ENCODE data around the gene CAMK4. TPM values are rescaled to one million over a fixed set of nuclear protein-coding genes. Genes with fewer than 3 reads are reported as not detected.

The CAMK4 gene
- total and polyA plus RNA-seq, 10 donors = 0.90 to 22.3 (median 12.6) TPM

DNA sequence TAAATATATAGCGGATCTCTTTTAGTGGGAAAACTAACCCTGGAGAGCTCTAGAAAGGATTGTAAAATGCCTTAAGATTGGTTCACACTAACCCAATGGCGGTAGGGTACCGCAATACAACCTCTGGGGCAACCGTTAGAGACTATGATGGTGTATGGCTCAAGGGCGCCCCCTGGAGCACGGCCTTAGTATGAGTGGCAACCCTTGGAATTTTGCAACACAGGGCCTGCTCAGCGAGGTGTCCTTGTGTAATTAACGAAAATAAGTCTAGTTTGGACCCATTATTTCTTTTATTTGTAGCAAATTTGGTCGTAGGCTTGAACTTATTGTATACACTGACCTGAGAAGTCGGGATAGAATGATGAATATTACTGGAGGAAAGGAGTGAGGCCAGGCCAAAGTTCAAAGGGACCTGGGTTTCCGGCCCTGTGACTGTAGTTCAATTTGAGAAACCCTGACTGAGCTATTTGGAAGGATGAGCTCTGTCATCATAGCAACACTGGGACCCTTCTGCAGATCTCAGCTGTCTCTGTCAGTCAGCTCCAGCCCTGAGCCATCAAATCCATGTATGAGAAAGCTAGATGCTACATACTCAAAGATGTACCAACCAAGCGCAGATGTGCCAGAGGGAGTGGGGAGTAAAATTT, 54.8 kb downstream of the CAMK4 start:
- H3K4me1 ChIP-seq = no peaks in the 10 kb centered on the region
- H3K27me3 ChIP-seq (replicated peaks in 1 of 7) = no peaks in the 10 kb centered on the region
- peak; percentile 86 for DNase-seq
- H3K4me3 ChIP-seq = no peak overlapping the region
- no peak overlapping the region for H3K27ac ChIP-seq
- no peaks in the 10 kb centered on the region for H3K36me3 ChIP-seq
- 34 to 41% (median 37%) methylated on average over 12 of the region's 12 CpGs for WGBS, 5 donors
- TF ChIP-seq, protein P1, sequence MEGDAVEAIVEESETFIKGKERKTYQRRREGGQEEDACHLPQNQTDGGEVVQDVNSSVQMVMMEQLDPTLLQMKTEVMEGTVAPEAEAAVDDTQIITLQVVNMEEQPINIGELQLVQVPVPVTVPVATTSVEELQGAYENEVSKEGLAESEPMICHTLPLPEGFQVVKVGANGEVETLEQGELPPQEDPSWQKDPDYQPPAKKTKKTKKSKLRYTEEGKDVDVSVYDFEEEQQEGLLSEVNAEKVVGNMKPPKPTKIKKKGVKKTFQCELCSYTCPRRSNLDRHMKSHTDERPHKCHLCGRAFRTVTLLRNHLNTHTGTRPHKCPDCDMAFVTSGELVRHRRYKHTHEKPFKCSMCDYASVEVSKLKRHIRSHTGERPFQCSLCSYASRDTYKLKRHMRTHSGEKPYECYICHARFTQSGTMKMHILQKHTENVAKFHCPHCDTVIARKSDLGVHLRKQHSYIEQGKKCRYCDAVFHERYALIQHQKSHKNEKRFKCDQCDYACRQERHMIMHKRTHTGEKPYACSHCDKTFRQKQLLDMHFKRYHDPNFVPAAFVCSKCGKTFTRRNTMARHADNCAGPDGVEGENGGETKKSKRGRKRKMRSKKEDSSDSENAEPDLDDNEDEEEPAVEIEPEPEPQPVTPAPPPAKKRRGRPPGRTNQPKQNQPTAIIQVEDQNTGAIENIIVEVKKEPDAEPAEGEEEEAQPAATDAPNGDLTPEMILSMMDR (IDR thresholded peaks at IDR 0.05 in 8 of 11, conservative IDR thresholded peaks at IDR 0.05 in 3 of 11) = peak; percentile 21 to 77 (median 61)
- TF ChIP-seq POLR2A (IDR thresholded peaks at IDR 0.05) = no peak
- no peaks in the 10 kb centered on the region for H3K9me3 ChIP-seq
- intact Hi-C loops (cut with DNase I; ENCODE audit: low total_unique reads) = no loop called here

DNA sequence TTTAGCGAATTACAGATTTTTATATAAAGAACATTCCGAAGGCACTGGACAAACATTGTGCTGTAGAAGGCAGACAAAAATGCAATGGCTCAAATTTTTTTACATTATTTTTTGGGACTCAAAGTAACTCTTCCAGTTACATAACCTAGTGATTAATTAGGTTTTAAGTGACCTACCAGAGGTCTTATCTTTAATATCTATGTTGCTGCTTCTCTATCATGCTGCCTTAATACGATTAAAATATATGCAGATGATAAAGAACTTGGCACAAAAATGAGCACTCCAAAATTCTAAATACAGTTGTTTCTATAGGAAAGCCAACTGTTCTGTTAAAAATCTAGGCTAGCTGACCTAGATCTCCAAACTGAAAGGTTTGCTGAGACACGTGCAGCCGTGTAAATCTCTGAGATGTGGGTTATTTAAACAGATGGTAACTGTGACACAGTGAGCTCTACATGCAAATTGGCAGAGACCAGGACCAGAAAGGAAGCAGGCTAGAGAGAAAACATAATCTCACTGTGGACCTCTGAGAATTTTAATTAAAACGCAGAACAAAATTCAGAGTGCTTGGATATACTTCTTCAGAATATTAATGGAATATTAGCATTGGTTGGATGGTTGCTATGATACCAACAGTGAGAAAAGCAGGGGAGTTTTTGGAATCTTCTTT, 56.2 kb downstream of the CAMK4 start:
- intact Hi-C loops (cut with DNase I; ENCODE audit: low total_unique reads) = loop anchor here (10.0 kb wide), 1 partner anchor 126 kb away; no protein-coding TSS in a partner anchor
- no peak for DNase-seq
- H3K9me3 ChIP-seq = no peaks in the 10 kb centered on the region
- WGBS, 5 donors = 76 to 83% (median 80%) methylated on average over 6 of the region's 6 CpGs
- no peaks in the 10 kb centered on the region for H3K36me3 ChIP-seq
- H3K27me3 ChIP-seq (replicated peaks in 1 of 7) = no peaks in the 10 kb centered on the region
- no peak overlapping the region for H3K27ac ChIP-seq
- H3K4me1 ChIP-seq = no peaks in the 10 kb centered on the region
- H3K4me3 ChIP-seq = no peak overlapping the region
- TF ChIP-seq POLR2A (IDR thresholded peaks at IDR 0.05) = no peak

DNA sequence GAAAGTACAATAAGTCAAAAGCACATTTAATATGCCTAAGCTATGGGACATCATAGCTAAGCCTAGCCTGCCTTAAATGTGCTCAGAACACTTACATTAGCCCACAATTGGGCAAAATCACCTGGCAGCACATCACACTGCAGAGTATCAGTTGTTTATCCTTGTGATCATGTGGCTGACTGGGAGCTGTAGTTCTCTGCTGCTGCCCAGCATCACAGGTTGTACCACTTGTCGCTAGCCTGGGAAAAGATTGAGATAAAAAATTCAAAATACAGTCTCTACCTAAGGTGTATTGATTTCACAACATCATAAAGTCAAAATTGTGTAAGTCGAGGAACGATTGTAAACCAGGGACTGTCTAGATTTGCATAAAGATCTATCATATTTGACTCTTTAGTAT, 58.6 kb downstream of the CAMK4 start:
- H3K4me3 ChIP-seq = no peak overlapping the region
- no peaks in the 10 kb centered on the region for H3K4me1 ChIP-seq
- DNase-seq = no peak
- no peaks in the 10 kb centered on the region for H3K9me3 ChIP-seq
- no peak overlapping the region for H3K27ac ChIP-seq
- H3K36me3 ChIP-seq = no peaks in the 10 kb centered on the region
- TF ChIP-seq, protein P1 (IDR thresholded peaks at IDR 0.05 in 8 of 11, conservative IDR thresholded peaks at IDR 0.05 in 3 of 11) = no peak
- TF ChIP-seq POLR2AphosphoS5 (IDR thresholded peaks at IDR 0.05) = no peak
- TF ChIP-seq POLR2A (IDR thresholded peaks at IDR 0.05) = no peak
- WGBS, 5 donors = 87 to 92% (median 91%) methylated on average over 3 of the region's 3 CpGs
- H3K27me3 ChIP-seq (replicated peaks in 1 of 7) = no peaks in the 10 kb centered on the region
- intact Hi-C loops (cut with DNase I; ENCODE audit: low total_unique reads) = loop anchor here (10.0 kb wide), 1 partner anchor 128 kb away; no protein-coding TSS in a partner anchor

DNA sequence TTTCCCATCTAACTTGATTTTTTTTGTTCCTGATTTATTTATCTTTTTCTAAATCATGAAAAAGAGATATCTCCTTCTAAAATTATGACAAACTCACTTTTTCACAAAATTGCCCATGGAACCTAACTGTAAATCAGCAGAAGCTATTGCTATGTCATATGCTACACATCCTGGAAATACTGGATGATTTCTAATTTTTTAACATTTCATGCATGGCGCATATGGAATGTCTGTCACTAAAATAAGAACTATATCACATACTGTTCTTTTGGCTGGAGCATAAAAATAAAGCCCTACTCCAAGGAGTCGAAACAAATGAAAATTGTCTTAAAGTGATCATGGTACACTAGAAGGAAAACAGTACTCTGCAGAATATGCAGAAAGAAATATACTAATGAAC, 60.6 kb downstream of the CAMK4 start:
- Histone ChIP-seq H3K4me3 (no peak overlapping the region), H3K27ac (no peak overlapping the region), H3K4me1 (no peaks in the 10 kb centered on the region), H3K36me3 (no peaks in the 10 kb centered on the region), H3K9me3 (no peaks in the 10 kb centered on the region), H3K27me3 (replicated peaks in 1 of 7) (no peaks in the 10 kb centered on the region)
- TF ChIP-seq POLR2A (IDR thresholded peaks at IDR 0.05) (no peak), POLR2AphosphoS5 (IDR thresholded peaks at IDR 0.05) (no peak)
- TF ChIP-seq, protein P1 (IDR thresholded peaks at IDR 0.05 in 8 of 11, conservative IDR thresholded peaks at IDR 0.05 in 3 of 11) = no peak
- DNase-seq = no peak
- intact Hi-C loops (cut with DNase I; ENCODE audit: low total_unique reads) = loop anchor here (10.0 kb wide), 1 partner anchor 130 kb away; no protein-coding TSS in a partner anchor
- 46 to 89% (median 63%) methylated on average over 2 of the region's 2 CpGs for WGBS, 5 donors
